GM10847 (cell line): ENCODE results near the gene TRIM37.

Experiments
- POLR2A ChIP-seq: IDR thresholded peaks from 2 replicates; pipeline ENCODE4 v1.6.1; 2011; ENCODE audit not compliant: insufficient read length; ENCODE audit errors: extremely low read depth

Gene TRIM37

GRCh38 chr17:59126809-59127417 lies 20.2 kb upstream of the TRIM37 start:
- no peak for TF ChIP-seq POLR2A

- TF ChIP-seq POLR2A: no peak
Observed at GRCh38 chr17:59124665-59125064, 18.0 kb upstream of the TRIM37 start.

GRCh38 chr17:59121901-59122480 lies 15.3 kb upstream of the TRIM37 start:
- TF ChIP-seq POLR2A: no peak

- no peak for TF ChIP-seq POLR2A
Observed at GRCh38 chr17:59115474-59115873, 8.8 kb upstream of the TRIM37 start.

GRCh38 chr17:59111539-59111938 lies 4.9 kb upstream of the TRIM37 start:
- no peak for TF ChIP-seq POLR2A

- no peak for TF ChIP-seq POLR2A
Observed at GRCh38 chr17:59110973-59111372, 4.3 kb upstream of the TRIM37 start.

- TF ChIP-seq POLR2A: no peak
Observed at GRCh38 chr17:59108400-59109102, 1.9 kb upstream of the TRIM37 start.

- TF ChIP-seq POLR2A: no peak
Observed at GRCh38 chr17:59107306-59107670, 608 bp upstream of the TRIM37 start.

- no peak for TF ChIP-seq POLR2A
Observed at GRCh38 chr17:59105852-59106462, 723 bp downstream of the TRIM37 start.

- TF ChIP-seq POLR2A: no peak
Observed at GRCh38 chr17:59101178-59101577, 5.5 kb downstream of the TRIM37 start.

- no peak for TF ChIP-seq POLR2A
Observed at GRCh38 chr17:59097876-59098275, 8.8 kb downstream of the TRIM37 start.

- TF ChIP-seq POLR2A: no peak
Observed at GRCh38 chr17:59094861-59095530, 11.7 kb downstream of the TRIM37 start.

- no peak for TF ChIP-seq POLR2A
Observed at GRCh38 chr17:59093702-59094231, 12.9 kb downstream of the TRIM37 start.

GRCh38 chr17:59093145-59093701 lies 13.5 kb downstream of the TRIM37 start:
- no peak for TF ChIP-seq POLR2A

GRCh38 chr17:59084154-59084553 lies 22.5 kb downstream of the TRIM37 start:
- no peak for TF ChIP-seq POLR2A
